GM12872 (cell line): ENCODE data around the gene S100A13.

ENCODE experiments used
- CTCF ChIP-seq: IDR thresholded peaks from 3 replicates; pipeline ENCODE4 v1.5.1; 2011; ENCODE audit warnings: low read depth, mild to moderate bottlenecking, low read length, moderate library complexity; ENCODE audit not compliant: insufficient read depth

Gene S100A13

GRCh38 chr1:153626904-153627714 is at the start of gene S100A13:
Gene S100A13 (minus strand): TSS chr1:153627505. CDS start chr1:153626472, 1,033 bp downstream.
- TF ChIP-seq CTCF, result peak; percentile 80

- TF ChIP-seq CTCF, result no peak
Observed at GRCh38 chr1:153673511-153673910, 46.2 kb upstream of the S100A13 start.

- TF ChIP-seq CTCF, result peak; percentile 24; the same call in 1 of the 3 replicates
Observed at GRCh38 chr1:153670859-153671627, 43.7 kb upstream of the S100A13 start, which contains the start of gene ILF2. Gene ILF2 (minus strand): TSS chr1:153670993. CDS start chr1:153670922, 71 bp downstream.

GRCh38 chr1:153670257-153670858 is 43.1 kb upstream of the S100A13 start:
- TF ChIP-seq CTCF, result no peak

- TF ChIP-seq CTCF, result no peak
Observed at GRCh38 chr1:153669606-153670005, 42.3 kb upstream of the S100A13 start.

- no peak for TF ChIP-seq CTCF
Observed at GRCh38 chr1:153667439-153667838, 40.1 kb upstream of the S100A13 start.

- no peak for TF ChIP-seq CTCF
Observed at GRCh38 chr1:153663211-153663610, 35.9 kb upstream of the S100A13 start.
